ENCODE results near the gene ACSL3.
A peak's percentile ranks its signal among the peaks of the same experiment; 100 is the strongest.

The ACSL3 gene

GRCh38 chr2:222883420-222883819, 22.6 kb downstream of the ACSL3 start:
- no peak for DNase-seq

GRCh38 chr2:222884114-222884771, 23.4 kb downstream of the ACSL3 start:
- no peak for DNase-seq

- DNase-seq, result no peak
These were observed 24.1 kb downstream of the ACSL3 start for GRCh38 chr2:222884805-222885424.

GRCh38 chr2:222887124-222887523, 26.3 kb downstream of the ACSL3 start:
- DNase-seq, result no peak

GRCh38 chr2:222888716-222889115, 27.9 kb downstream of the ACSL3 start:
- DNase-seq, result no peak

GRCh38 chr2:222891890-222892289, 31.1 kb downstream of the ACSL3 start:
- peak; percentile 27 to 40 for DNase-seq

- DNase-seq, result peak; percentile 78 to 90
These were observed 31.5 kb downstream of the ACSL3 start for GRCh38 chr2:222892321-222892720.

- DNase-seq, result no peak
These were observed 31.9 kb downstream of the ACSL3 start for GRCh38 chr2:222892761-222893160.

- no peak for DNase-seq
These were observed 32.9 kb downstream of the ACSL3 start for GRCh38 chr2:222893716-222894115.

- DNase-seq, result no peak
These were observed 34.3 kb downstream of the ACSL3 start for GRCh38 chr2:222895144-222895543.

GRCh38 chr2:222897898-222898297, 37.1 kb downstream of the ACSL3 start:
- peak; percentile 26 to 42 for DNase-seq

GRCh38 chr2:222899413-222900181, 38.8 kb downstream of the ACSL3 start:
- DNase-seq, result no peak

- DNase-seq, result no peak
These were observed 39.5 kb downstream of the ACSL3 start for GRCh38 chr2:222900354-222900753.

GRCh38 chr2:222902660-222903059, 41.8 kb downstream of the ACSL3 start:
- DNase-seq, result no peak

GRCh38 chr2:222903234-222904220, 42.7 kb downstream of the ACSL3 start:
- DNase-seq, result peak; percentile 32 to 71

GRCh38 chr2:222904557-222905258, 43.9 kb downstream of the ACSL3 start:
- no peak for DNase-seq

GRCh38 chr2:222907048-222907447, 46.2 kb downstream of the ACSL3 start:
- no peak for DNase-seq

- no peak for DNase-seq
These were observed 47.1 kb downstream of the ACSL3 start for GRCh38 chr2:222907790-222908441.

GRCh38 chr2:222909286-222909685, 48.5 kb downstream of the ACSL3 start:
- DNase-seq, result no peak

GRCh38 chr2:222912117-222912516, 51.3 kb downstream of the ACSL3 start:
- peak; percentile 94 to 97 for DNase-seq

- no peak for DNase-seq
These were observed 51.9 kb downstream of the ACSL3 start for GRCh38 chr2:222912776-222913175.

All from inflammatory macrophage treated with lipopolysaccharide for 1 hour (primary cell).